Endothelial cell of umbilical vein (primary cell): ENCODE data around the gene SMAD9. TPM values are rescaled to one million over a fixed set of nuclear protein-coding genes. Genes with fewer than 3 reads are reported as not detected.

ENCODE experiments used
- BruUV-seq: library from RNA; stranded (reverse); fragments of 400-500 nt; replicated peaks from 2 replicates; lab custom pipeline; 2021; lab: Mats Ljungman, UMichigan
- CTCF ChIA-PET: fragments of 300-600, 350-600 bp; sonication (Branson Sonifier 250); formaldehyde crosslinking; loops from one replicate; lab custom pipeline; 2021; ENCODE audit warnings: antibody characterized with exemption, inconsistent platforms; lab: Charles Lee
- POLR2A ChIA-PET: fragments of 300-600, 350-600 bp; sonication (Branson Sonifier 250); formaldehyde crosslinking; loops from one replicate; lab custom pipeline; 2021; ENCODE audit warnings: antibody characterized with exemption, inconsistent platforms; lab: Charles Lee
- DNase-seq: peaks from one replicate; pipeline ENCODE4 v3.0.0-alpha.2; 2011; ENCODE audit warnings: low read depth, low spot score
- FAIRE-seq: peaks from 2 replicates; lab custom pipeline; 2011; peaks lifted over from hg19 to GRCh38; lab: Jason Lieb, UNC
- H2AFZ ChIP-seq: 2 replicates; pipeline ENCODE4 v1.6.0; 2012; ENCODE audit warnings: low read depth, low read length, control low read depth, inconsistent platforms
- H3K27ac ChIP-seq: 2 replicates; pipeline ENCODE4 v1.5.1; 2011; ENCODE audit warnings: low read depth, mild to moderate bottlenecking, control low read depth, low read length, moderate library complexity; ENCODE audit not compliant: insufficient read depth
- H3K27me3 ChIP-seq, 2 experiments: 2 replicates each; pipeline versions ENCODE4 v1.6.0 to v1.6.1; 2011; ENCODE audit warnings: low read length in 2 of 2, mixed read lengths in 1 of 2; ENCODE audit not compliant: control insufficient read depth in 2 of 2, insufficient read depth in 2 of 2
- H3K36me3 ChIP-seq, 2 experiments: 2 replicates in 1 of 2; 3 replicates in 1 of 2; pipeline ENCODE4 v1.5.1; 2011; ENCODE audit warnings: low read length in 2 of 2, mild to moderate bottlenecking in 1 of 2, moderate library complexity in 1 of 2; ENCODE audit not compliant: control insufficient read depth in 2 of 2, insufficient read depth in 2 of 2; ENCODE audit errors: extremely low read depth in 1 of 2
- H3K4me1 ChIP-seq: 3 replicates; pipeline ENCODE4 v1.5.1; 2011; ENCODE audit warnings: mild to moderate bottlenecking, low read length; ENCODE audit not compliant: control insufficient read depth, insufficient read depth; ENCODE audit errors: extremely low read depth
- H3K4me2 ChIP-seq: 2 replicates; pipeline ENCODE4 v1.6.1; 2011; ENCODE audit warnings: low read length, control low read depth, mixed read lengths; ENCODE audit not compliant: insufficient read depth
- H3K4me3 ChIP-seq, 3 experiments: fragments of 200-600 bp in 1 of 3; sonication (generic), shearing (Covaris generic) in 1 of 3; replicated peaks in 1 of 3; 2 replicates each; pipeline ENCODE4 v1.5.1; 2011 to 2016; ENCODE audit warnings: control low read depth in 3 of 3, low read length in 3 of 3, mild to moderate bottlenecking in 2 of 3, inconsistent platforms in 1 of 3, low read depth in 1 of 3, moderate library complexity in 1 of 3; ENCODE audit not compliant: insufficient read depth in 1 of 3
- H3K79me2 ChIP-seq: 2 replicates; pipeline ENCODE4 v1.6.0; 2012; ENCODE audit warnings: low read length, inconsistent platforms; ENCODE audit not compliant: control insufficient read depth, insufficient read depth
- H3K9ac ChIP-seq: replicated peaks from 2 replicates; pipeline ENCODE3; 2011; ENCODE audit warnings: low read length, control low read depth; ENCODE audit not compliant: insufficient read depth; ENCODE audit errors: extremely low read depth
- H3K9me1 ChIP-seq: replicated peaks from 3 replicates; pipeline ENCODE4 v1.6.0; 2011; ENCODE audit warnings: mild to moderate bottlenecking, low read length; ENCODE audit not compliant: control insufficient read depth, insufficient read depth; ENCODE audit errors: extremely low read depth
- H3K9me3 ChIP-seq: replicated peaks from 2 replicates; pipeline ENCODE4 v1.5.1; 2012; ENCODE audit warnings: low read length, inconsistent platforms; ENCODE audit not compliant: control insufficient read depth, insufficient read depth
- H4K20me1 ChIP-seq: replicated peaks from 2 replicates; pipeline ENCODE3; 2011; ENCODE audit warnings: mild to moderate bottlenecking, low read length; ENCODE audit not compliant: control insufficient read depth, insufficient read depth; ENCODE audit errors: extremely low read depth
- CTCF ChIP-seq, 2 donors: IDR thresholded peaks; 1 replicate in 1 of 2; 2 replicates in 1 of 2; pipeline ENCODE4 v1.5.1; 2011; ENCODE audit warnings: low read length in 2 of 2, mild to moderate bottlenecking in 2 of 2, moderate library complexity in 2 of 2, control low read depth in 1 of 2, inconsistent platforms in 1 of 2, low read depth in 1 of 2; ENCODE audit not compliant: insufficient read depth in 1 of 2; ENCODE audit errors: extremely low read depth in 1 of 2
- EZH2 ChIP-seq: IDR thresholded peaks from 2 replicates; pipeline ENCODE4 v1.6.1; 2012; ENCODE audit warnings: borderline replicate concordance, low read depth, mild to moderate bottlenecking, moderate library complexity, low read length, inconsistent platforms; ENCODE audit not compliant: severe bottlenecking
- FOS ChIP-seq: IDR thresholded peaks from 2 replicates; pipeline ENCODE4 v1.6.1; 2011; ENCODE audit warnings: mild to moderate bottlenecking, low read length, moderate library complexity, borderline replicate concordance; ENCODE audit not compliant: insufficient read depth
- GATA2 ChIP-seq: IDR thresholded peaks from 2 replicates; pipeline ENCODE4 v1.7.0; 2011; ENCODE audit warnings: low read depth, mild to moderate bottlenecking, moderate library complexity, mixed read lengths, low read length; ENCODE audit not compliant: insufficient read length, insufficient read depth
- JUN ChIP-seq: IDR thresholded peaks from 2 replicates; pipeline ENCODE4 v1.6.1; 2011; ENCODE audit warnings: borderline replicate concordance, low read depth; ENCODE audit not compliant: insufficient read length, insufficient read depth
- MAX ChIP-seq: IDR thresholded peaks from 2 replicates; pipeline ENCODE4 v1.6.1; 2011; ENCODE audit not compliant: insufficient read depth, insufficient read length
- MYC ChIP-seq: IDR thresholded peaks from one replicate; pipeline ENCODE4 v1.6.1; 2011; ENCODE audit warnings: mild to moderate bottlenecking, low read depth, low read length
- POLR2A ChIP-seq: IDR thresholded peaks from 2 replicates; pipeline ENCODE4 v1.6.1; 2012; ENCODE audit warnings: low read depth, mild to moderate bottlenecking, control low read depth, low read length
- POLR2AphosphoS5 ChIP-seq: IDR thresholded peaks from 2 replicates; pipeline ENCODE4 v1.6.1; 2012; ENCODE audit warnings: low read depth, mild to moderate bottlenecking, control low read depth, low read length, moderate library complexity; ENCODE audit not compliant: insufficient read depth
- dilution Hi-C: fragments of 300-500 bp; cut with MboI; formaldehyde crosslinking; loops from one replicate; pipeline ENCODE4 v1.15.0; 2019; ENCODE audit warnings: low sequenced_read_pairs; ENCODE audit not compliant: extremely low pct_ligation_motif_present
- intact Hi-C: fragments of 100-400 bp; cut with micrococcal nuclease; formaldehyde crosslinking; loops from one replicate; pipeline ENCODE4 v1.10.0; 2022
- polyA plus RNA-seq, 4 experiments: library from polyadenylated mRNA; depleted of rRNA in 3 of 4; stranded (reverse) in 3 of 4; unstranded in 1 of 4; fragments of >200 nt; gene quantifications; 2 replicates each; pipeline versions ENCODE4 v1.2.1 to v1.2.3, GENCODE V29; 2011 to 2012; ENCODE audit warnings: missing spikeins in 1 of 4
- total RNA-seq: library from RNA; stranded (reverse); gene quantifications from 2 replicates; pipeline ENCODE4 v1.2.3, GENCODE V29; 2021

The SMAD9 gene
- total and polyA plus RNA-seq, 2 donors (not counting 3 experiments of a cell fraction or from before 2014, with no cell fraction given) = 2.2 to 4.2 TPM

- dilution Hi-C loops = no loop called here
- Histone ChIP-seq H3K4me1 (peaks cover 6% of the 10 kb centered on the region), H4K20me1 (no peaks in the 10 kb centered on the region), H3K9ac (no peak overlapping the region), H3K9me1 (no peaks in the 10 kb centered on the region), H3K4me2 (no peak overlapping the region), H3K27ac (no peak overlapping the region), H2AFZ (no peak overlapping the region), H3K36me3 (no peaks in the 10 kb centered on the region), H3K27me3 (no peaks in the 10 kb centered on the region), H3K4me3 (no peak overlapping the region), H3K79me2 (peaks cover 5% of the 10 kb centered on the region), H3K9me3 (no peaks in the 10 kb centered on the region)
- no TSS peak for BruUV-seq
- CTCF ChIA-PET = no interaction called here
- intact Hi-C loops = no loop called here
- no peak for DNase-seq
- POLR2A ChIA-PET = no interaction called here
- TF ChIP-seq MAX = no peak
- TF ChIP-seq GATA2 = no peak
- TF ChIP-seq CTCF (IDR thresholded peaks at IDR 0.05; ENCODE audit: extremely low read depth in 1 of 2, insufficient read depth in 1 of 2, low read depth in 1 of 2, low read length in 2 of 2) = no peak
- TF ChIP-seq POLR2AphosphoS5 = no peak
- no peak for TF ChIP-seq EZH2
- TF ChIP-seq JUN = no peak
- TF ChIP-seq POLR2A = no peak
- no peak for TF ChIP-seq FOS
- TF ChIP-seq MYC = no peak
- no peak for FAIRE-seq
Observed at GRCh38 chr13:36905944-36906343, 14.1 kb downstream of the SMAD9 start.
